IMR-90 (cell line): ENCODE measurements around the gene ZFYVE28. TPM values are rescaled to one million over a fixed set of nuclear protein-coding genes. Genes with fewer than 3 reads are reported as not detected.

Experiments used
- ATAC-seq: fragments of 200-7000 bp; cut with Tn5 transposase; 2 replicates; pipeline ENCODE4 v1.9.1; 2020; ENCODE audit warnings: low read depth, mild to moderate bottlenecking, moderate library complexity
- BruUV-seq: library from RNA; stranded (reverse); fragments of 400-500 nt; replicated peaks from 2 replicates; lab custom pipeline; 2021; lab: Mats Ljungman, UMichigan
- CTCF ChIA-PET: fragments of 300-600 bp; formaldehyde crosslinking; extraction: SDS; loops from one replicate; lab custom pipeline; 2021; ENCODE audit warnings: antibody characterized with exemption; lab: Yijun Ruan, JAX
- POLR2A ChIA-PET: fragments of 300-600 bp; sonication (Branson Sonifier 250); formaldehyde crosslinking; loops from one replicate; lab custom pipeline; 2022; ENCODE audit warnings: antibody characterized with exemption; ENCODE audit not compliant: unreplicated experiment; lab: Charles Lee
- DNase-seq: peaks from one replicate; pipeline ENCODE4 v3.0.0; 2013
- H2AFZ ChIP-seq: replicated peaks from 2 replicates; pipeline ENCODE3; 2013; ENCODE audit warnings: low read length, mild to moderate bottlenecking; ENCODE audit not compliant: poor library complexity
- H2AK5ac ChIP-seq: 2 replicates; pipeline ENCODE4 v1.6.1; 2013; ENCODE audit warnings: low read depth, low read length, inconsistent platforms
- H2AK9ac ChIP-seq: replicated peaks from 2 replicates; pipeline ENCODE3; 2013; ENCODE audit warnings: mild to moderate bottlenecking, low read depth, low read length, moderate library complexity; ENCODE audit not compliant: poor library complexity
- H2BK120ac ChIP-seq: 2 replicates; pipeline ENCODE4 v1.6.1; 2013; ENCODE audit warnings: low read depth, low read length, inconsistent platforms
- H2BK15ac ChIP-seq: 3 replicates; pipeline ENCODE4 v1.6.1; 2013; ENCODE audit warnings: low read depth, low read length, inconsistent platforms
- H2BK20ac ChIP-seq: 2 replicates; pipeline ENCODE4 v1.6.1; 2013; ENCODE audit warnings: low read depth, mild to moderate bottlenecking, inconsistent platforms, low read length, moderate library complexity
- H2BK5ac ChIP-seq: 2 replicates; pipeline ENCODE4 v1.6.1; 2013; ENCODE audit warnings: mild to moderate bottlenecking, low read depth, low read length, inconsistent platforms; ENCODE audit not compliant: poor library complexity, severe bottlenecking
- H3K14ac ChIP-seq: replicated peaks from 2 replicates; pipeline ENCODE4 v1.6.1; 2013; ENCODE audit warnings: low read depth, low read length, inconsistent platforms
- H3K18ac ChIP-seq: 2 replicates; pipeline ENCODE4 v1.6.1; 2013; ENCODE audit warnings: low read depth, low read length, control low read depth
- H3K23ac ChIP-seq: 2 replicates; pipeline ENCODE4 v1.6.1; 2013; ENCODE audit warnings: low read depth, low read length, inconsistent platforms
- H3K27ac ChIP-seq: 2 replicates; pipeline ENCODE4 v1.5.1; 2013; ENCODE audit warnings: mild to moderate bottlenecking, control low read depth, low read length; ENCODE audit not compliant: insufficient read depth
- H3K27me3 ChIP-seq: 2 replicates; pipeline ENCODE4 v1.6.1; 2013; ENCODE audit warnings: low read length; ENCODE audit not compliant: control insufficient read depth, insufficient read depth
- H3K36me3 ChIP-seq: 2 replicates; pipeline ENCODE4 v1.6.1; 2013; ENCODE audit warnings: low read length, mixed read lengths; ENCODE audit not compliant: control insufficient read depth, insufficient read depth
- H3K4ac ChIP-seq: 2 replicates; pipeline ENCODE4 v1.6.1; 2013; ENCODE audit warnings: low read depth, low read length, inconsistent platforms
- H3K4me1 ChIP-seq: 2 replicates; pipeline ENCODE4 v1.6.1; 2013; ENCODE audit warnings: low read length, mixed read lengths; ENCODE audit not compliant: control insufficient read depth, insufficient read depth
- H3K4me2 ChIP-seq: 2 replicates; pipeline ENCODE4 v1.6.1; 2013; ENCODE audit warnings: low read depth, mild to moderate bottlenecking, control low read depth, low read length, moderate library complexity
- H3K4me3 ChIP-seq: 2 replicates; pipeline ENCODE4 v1.5.1; 2013; ENCODE audit warnings: low read depth, mild to moderate bottlenecking, control low read depth, low read length, moderate library complexity; ENCODE audit not compliant: insufficient read depth
- H3K56ac ChIP-seq: 2 replicates; pipeline ENCODE4 v1.6.1; 2013; ENCODE audit warnings: low read length, inconsistent platforms; ENCODE audit not compliant: insufficient read depth; ENCODE audit errors: extremely low read depth
- H3K79me1 ChIP-seq, 2 experiments: 2 replicates each; pipeline ENCODE4 v1.6.1; 2013; ENCODE audit warnings: low read length in 2 of 2, inconsistent platforms in 1 of 2, low read depth in 1 of 2
- H3K9ac ChIP-seq: 2 replicates; pipeline ENCODE4 v1.6.1; 2013; ENCODE audit warnings: low read depth, low read length, control low read depth
- H3K9me1 ChIP-seq: 2 replicates; pipeline ENCODE4 v1.6.1; 2013; ENCODE audit warnings: low read length, inconsistent platforms; ENCODE audit not compliant: insufficient read depth
- H3K9me3 ChIP-seq: 2 replicates; pipeline ENCODE4 v1.6.1; 2013; ENCODE audit warnings: low read length; ENCODE audit not compliant: control insufficient read depth, insufficient read depth
- H4K20me1 ChIP-seq: 2 replicates; pipeline ENCODE4 v1.6.1; 2013; ENCODE audit warnings: low read length, inconsistent platforms; ENCODE audit not compliant: insufficient read depth
- H4K5ac ChIP-seq: 2 replicates; pipeline ENCODE4 v1.6.1; 2013; ENCODE audit warnings: mild to moderate bottlenecking, low read depth, low read length, control low read depth
- H4K8ac ChIP-seq, 2 experiments: 2 replicates each; pipeline ENCODE4 v1.6.1; 2013; ENCODE audit warnings: low read depth in 2 of 2, low read length in 2 of 2, control low read depth in 1 of 2, inconsistent platforms in 1 of 2
- H4K91ac ChIP-seq: 2 replicates; pipeline ENCODE4 v1.6.1; 2013; ENCODE audit warnings: low read depth, low read length, inconsistent platforms; ENCODE audit not compliant: insufficient read depth
- SMC3 ChIP-seq: fragments of 150-350 bp; IDR thresholded peaks from 2 replicates; pipeline ENCODE4 v1.6.1; 2016; ENCODE audit warnings: low read depth, mild to moderate bottlenecking, antibody characterized with exemption, low read length, moderate library complexity
- USF2 ChIP-seq: fragments of 150-350 bp; IDR thresholded peaks from 2 replicates; pipeline ENCODE4 v1.6.1; 2017; ENCODE audit warnings: mild to moderate bottlenecking, antibody characterized with exemption, low read length, low read depth
- WGBS, 2 experiments: methylation state at CpG; one replicate each; pipeline versions ENCODE4 v1.1.5 to v1.1.7; 2013; ENCODE audit warnings: missing lambda C conversion rate in 2 of 2; ENCODE audit not compliant: insufficient read length in 1 of 2; ENCODE audit errors: extremely low coverage in 2 of 2; 5-methylcytosine and 5-hydroxymethylcytosine counted together
- dilution Hi-C: fragments of 300-500 bp; cut with HindIII; formaldehyde crosslinking; loops from one replicate; pipeline ENCODE4 v1.14.3; 2018; ENCODE audit warnings: low sequenced_read_pairs; ENCODE audit not compliant: unreplicated experiment
- in situ Hi-C: fragments of 300-500 bp; cut with MboI; formaldehyde crosslinking; loops from 3 replicates; pipeline ENCODE4 v1.14.3; 2019; ENCODE audit warnings: low sequenced_read_pairs, inconsistent platforms, mixed read lengths
- intact Hi-C: fragments of 100-400 bp; cut with micrococcal nuclease; formaldehyde crosslinking; loops from 2 replicates; pipeline ENCODE4 v1.10.0; 2022
- polyA plus RNA-seq, 3 experiments: library from polyadenylated mRNA; depleted of rRNA; stranded (reverse); fragments of >200 nt; gene quantifications; 2 replicates each; pipeline ENCODE4 v1.2.3, GENCODE V29; 2012; ENCODE audit warnings: low replicate concordance in 1 of 3
- total RNA-seq: library from RNA; depleted of rRNA; stranded (reverse); fragments of >200 nt; gene quantifications from 2 replicates; pipeline ENCODE4 v1.2.3, GENCODE V29; 2012
- TF ChIP-seq, protein P1 (sequence below): conservative IDR thresholded peaks from 2 replicates; pipeline ENCODE4 v1.5.1; 2012; ENCODE audit warnings: mild to moderate bottlenecking, low read depth, low read length, improper control_type of control experiment
- TF ChIP-seq, protein P2 (sequence below): fragments of 150-350 bp; IDR thresholded peaks from 2 replicates; pipeline ENCODE4 v1.6.1; 2016; ENCODE audit warnings: low read depth, mild to moderate bottlenecking, low read length, moderate library complexity, borderline replicate concordance

The ZFYVE28 gene
- total and polyA plus RNA-seq, 2 of the 4 experiments (the other 2 are of a cell fraction): 0.36 to 1.2 TPM

DNA sequence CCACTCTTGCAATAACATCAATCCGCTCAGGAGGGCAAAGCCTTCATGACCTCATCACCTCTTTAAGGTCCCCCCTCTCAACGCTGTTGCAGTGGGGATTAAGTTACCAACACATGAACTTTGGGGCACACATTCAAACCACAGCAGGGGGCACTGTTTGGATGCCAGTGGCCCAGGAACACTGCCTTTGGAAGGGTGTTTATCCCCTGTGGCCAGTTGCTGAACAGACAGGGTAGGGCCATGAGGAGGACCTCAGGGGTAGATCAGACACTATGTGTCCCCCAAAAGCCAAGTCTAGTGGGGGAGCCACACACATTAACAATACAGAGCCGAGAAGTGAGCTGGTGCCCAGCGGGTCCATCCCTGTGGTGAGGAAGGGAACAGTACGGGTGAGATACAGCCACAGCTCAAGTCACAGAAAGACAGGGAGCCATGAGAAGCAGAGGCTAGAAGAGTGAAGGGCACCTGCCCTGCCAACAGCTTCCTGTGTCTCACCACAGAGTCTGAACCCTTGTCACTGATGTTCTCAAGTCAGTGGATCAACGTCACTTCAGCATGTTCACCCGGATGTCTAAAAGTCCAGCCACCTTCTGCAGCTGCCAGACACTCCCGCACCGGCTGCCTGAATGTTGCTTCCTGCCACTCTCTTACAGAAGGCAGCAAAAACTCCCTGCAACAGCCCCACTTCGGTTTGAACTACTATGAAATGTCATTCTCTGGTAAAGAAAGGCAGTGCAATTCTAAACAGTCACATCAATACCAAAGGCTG is 136.7 kb downstream of the ZFYVE28 start:
- Histone ChIP-seq H2AFZ (peak overlapping the region; percentile 8), H3K27ac (no peak overlapping the region), H3K4me2 (no peak overlapping the region), H2AK9ac (no peak overlapping the region), H2BK120ac (no peak overlapping the region), H3K4me1 (peaks cover 2% of the 10 kb centered on the region; the same call in 1 of the 2 replicates), H4K91ac (no peak overlapping the region), H3K14ac (no peak overlapping the region), H3K27me3 (peaks cover 2% of the 10 kb centered on the region; the same call in 1 of the 2 replicates), H3K23ac (no peak overlapping the region), H4K8ac (no peak overlapping the region), H2BK15ac (no peak overlapping the region), H3K79me1 (no peaks in the 10 kb centered on the region), H4K20me1 (no peaks in the 10 kb centered on the region), H3K4me3 (no peak overlapping the region), H3K9ac (no peak overlapping the region), H2BK5ac (no peak overlapping the region), H4K5ac (no peak overlapping the region), H3K9me1 (0 out of 2 replicates have a peak, but pooled peaks cover 3% of the 10 kb centered on the region), H3K4ac (no peak overlapping the region), H2AK5ac (no peak overlapping the region), H2BK20ac (no peak overlapping the region), H3K36me3 (no peaks in the 10 kb centered on the region), H3K56ac (no peak overlapping the region), H3K18ac (no peak overlapping the region), H3K9me3 (no peaks in the 10 kb centered on the region)
- CTCF ChIA-PET: no interaction called here
- 24% methylated on average over 3 of the region's 10 CpGs; no CpG with 5 or more reads in 1 of the 2 experiments for WGBS, 2 experiments
- no TSS peak for BruUV-seq
- POLR2A ChIA-PET: no interaction called here
- intact Hi-C loops (no loop called here), dilution Hi-C loops (no loop called here), in situ Hi-C loops (no loop called here)
- ATAC-seq (no peak), DNase-seq (no peak)
- TF ChIP-seq, protein P1, sequence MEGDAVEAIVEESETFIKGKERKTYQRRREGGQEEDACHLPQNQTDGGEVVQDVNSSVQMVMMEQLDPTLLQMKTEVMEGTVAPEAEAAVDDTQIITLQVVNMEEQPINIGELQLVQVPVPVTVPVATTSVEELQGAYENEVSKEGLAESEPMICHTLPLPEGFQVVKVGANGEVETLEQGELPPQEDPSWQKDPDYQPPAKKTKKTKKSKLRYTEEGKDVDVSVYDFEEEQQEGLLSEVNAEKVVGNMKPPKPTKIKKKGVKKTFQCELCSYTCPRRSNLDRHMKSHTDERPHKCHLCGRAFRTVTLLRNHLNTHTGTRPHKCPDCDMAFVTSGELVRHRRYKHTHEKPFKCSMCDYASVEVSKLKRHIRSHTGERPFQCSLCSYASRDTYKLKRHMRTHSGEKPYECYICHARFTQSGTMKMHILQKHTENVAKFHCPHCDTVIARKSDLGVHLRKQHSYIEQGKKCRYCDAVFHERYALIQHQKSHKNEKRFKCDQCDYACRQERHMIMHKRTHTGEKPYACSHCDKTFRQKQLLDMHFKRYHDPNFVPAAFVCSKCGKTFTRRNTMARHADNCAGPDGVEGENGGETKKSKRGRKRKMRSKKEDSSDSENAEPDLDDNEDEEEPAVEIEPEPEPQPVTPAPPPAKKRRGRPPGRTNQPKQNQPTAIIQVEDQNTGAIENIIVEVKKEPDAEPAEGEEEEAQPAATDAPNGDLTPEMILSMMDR: 0 out of 2 replicates have a peak, but pooled peaks have one; percentile 19
- TF ChIP-seq USF2 (no peak), SMC3 (peak; percentile 16)
- TF ChIP-seq, protein P2, sequence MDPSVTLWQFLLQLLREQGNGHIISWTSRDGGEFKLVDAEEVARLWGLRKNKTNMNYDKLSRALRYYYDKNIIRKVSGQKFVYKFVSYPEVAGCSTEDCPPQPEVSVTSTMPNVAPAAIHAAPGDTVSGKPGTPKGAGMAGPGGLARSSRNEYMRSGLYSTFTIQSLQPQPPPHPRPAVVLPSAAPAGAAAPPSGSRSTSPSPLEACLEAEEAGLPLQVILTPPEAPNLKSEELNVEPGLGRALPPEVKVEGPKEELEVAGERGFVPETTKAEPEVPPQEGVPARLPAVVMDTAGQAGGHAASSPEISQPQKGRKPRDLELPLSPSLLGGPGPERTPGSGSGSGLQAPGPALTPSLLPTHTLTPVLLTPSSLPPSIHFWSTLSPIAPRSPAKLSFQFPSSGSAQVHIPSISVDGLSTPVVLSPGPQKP: no peak
